HUES48 (cell line): Measurements from ENCODE around the gene UTF1.

ENCODE experiments used
- H3K27ac ChIP-seq: one replicate; pipeline ENCODE4 v1.7.0; 2013; ENCODE audit warnings: low read depth, low read length, inconsistent platforms
- H3K27me3 ChIP-seq: 2 replicates; pipeline ENCODE4 v1.6.1; 2013; ENCODE audit warnings: mild to moderate bottlenecking, low read length; ENCODE audit not compliant: control insufficient read depth, insufficient read depth
- H3K36me3 ChIP-seq: 2 replicates; pipeline ENCODE4 v1.6.1; 2013; ENCODE audit warnings: low read length; ENCODE audit not compliant: control insufficient read depth, insufficient read depth
- H3K4me1 ChIP-seq: 2 replicates; pipeline ENCODE4 v1.6.1; 2013; ENCODE audit warnings: mild to moderate bottlenecking, low read length; ENCODE audit not compliant: control insufficient read depth, insufficient read depth
- H3K4me3 ChIP-seq: 2 replicates; pipeline ENCODE4 v1.5.1; 2013; ENCODE audit warnings: mild to moderate bottlenecking, low read depth, low read length
- H3K9ac ChIP-seq: 2 replicates; pipeline ENCODE4 v1.6.1; 2013; ENCODE audit warnings: mild to moderate bottlenecking, low read depth, low read length, moderate library complexity
- H3K9me3 ChIP-seq: 2 replicates; pipeline ENCODE4 v1.6.1; 2013; ENCODE audit warnings: low read length; ENCODE audit not compliant: control insufficient read depth, insufficient read depth

The UTF1 gene

DNA sequence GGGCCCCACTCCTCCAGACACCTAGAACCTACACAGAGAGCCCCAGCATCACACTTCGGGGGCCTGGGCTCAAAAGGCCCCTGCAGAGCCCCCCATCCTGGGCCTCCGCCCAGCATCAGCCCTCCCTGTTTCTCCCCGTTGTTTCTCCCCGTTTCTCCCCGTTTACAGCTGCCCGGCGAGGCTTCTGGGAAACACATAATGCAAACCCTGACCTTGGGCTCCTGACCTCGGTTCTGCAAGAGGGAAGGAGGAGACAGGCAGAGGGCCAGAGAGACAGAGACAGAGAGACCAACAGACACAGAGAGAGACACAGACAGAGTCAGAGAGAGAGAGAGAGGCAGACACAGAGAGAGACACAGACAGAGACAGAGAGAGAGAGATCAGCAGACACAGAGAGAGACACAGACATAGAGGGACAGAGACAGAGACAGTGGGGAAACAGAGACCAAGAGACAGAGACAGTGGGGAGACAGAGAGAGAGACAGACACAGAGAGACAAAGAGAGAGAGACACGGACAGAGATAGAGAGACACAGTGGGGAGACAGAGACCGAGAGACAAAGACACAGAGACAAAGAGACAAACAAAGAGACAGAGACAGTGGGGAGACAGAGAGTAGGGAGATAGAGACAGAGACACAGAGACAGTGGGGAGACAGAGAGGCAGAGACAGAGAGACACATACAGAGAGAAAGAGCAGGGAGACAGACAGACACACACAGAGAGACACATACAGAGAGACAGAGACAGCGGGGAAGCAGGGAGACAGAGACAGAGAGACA lies 20.1 kb downstream of the UTF1 start:
- Histone ChIP-seq H3K4me1 (peaks cover 6% of the 10 kb centered on the region; the same call in 1 of the 2 replicates), H3K4me3 (no peak overlapping the region), H3K9ac (no peak overlapping the region), H3K36me3 (no peaks in the 10 kb centered on the region), H3K27me3 (peaks cover 4% of the 10 kb centered on the region; the same call in 1 of the 2 replicates), H3K9me3 (no peaks in the 10 kb centered on the region), H3K27ac (no peak overlapping the region)

DNA sequence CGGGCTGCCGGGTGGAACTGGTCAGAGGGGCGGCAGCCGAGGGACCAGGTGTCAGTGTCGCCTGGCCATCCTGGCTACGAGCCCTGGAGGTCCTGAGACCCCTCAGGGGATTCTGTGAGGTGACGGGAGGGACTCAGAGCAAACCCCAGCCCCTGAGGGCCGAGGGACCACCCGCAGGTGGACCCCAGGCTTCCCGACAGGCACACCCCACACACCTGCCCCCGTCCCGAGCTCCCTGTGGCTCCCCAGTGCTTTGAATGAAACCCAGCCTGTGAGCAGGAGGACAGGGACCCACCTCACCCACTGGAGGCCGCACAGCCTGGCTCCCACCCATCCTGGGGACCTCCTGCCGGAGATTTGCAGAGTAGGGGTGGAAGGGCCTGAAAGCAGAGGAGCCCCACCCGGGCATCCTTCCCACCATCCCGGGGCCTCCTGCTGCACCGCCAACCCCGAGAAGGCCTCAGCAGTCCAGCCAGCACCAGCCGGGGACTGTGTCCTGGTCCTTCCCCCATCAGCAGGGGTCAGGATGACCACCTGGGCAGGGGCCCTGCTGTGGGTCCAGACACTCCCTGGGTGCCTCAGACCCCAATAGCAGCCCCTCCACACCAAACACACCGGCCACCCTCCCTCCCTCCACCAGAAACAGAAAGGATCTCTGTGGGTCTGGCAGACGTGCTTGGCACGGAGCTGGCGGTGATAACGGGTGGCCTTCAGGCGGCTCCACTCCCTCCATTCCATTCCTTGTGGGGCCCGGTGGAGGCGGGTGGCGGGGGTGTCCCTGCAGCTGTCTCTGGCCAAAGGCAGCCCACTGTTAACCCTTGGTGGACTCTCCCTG lies 21.6 kb downstream of the UTF1 start:
- H3K27me3 ChIP-seq = peaks cover 4% of the 10 kb centered on the region; the same call in 1 of the 2 replicates

DNA sequence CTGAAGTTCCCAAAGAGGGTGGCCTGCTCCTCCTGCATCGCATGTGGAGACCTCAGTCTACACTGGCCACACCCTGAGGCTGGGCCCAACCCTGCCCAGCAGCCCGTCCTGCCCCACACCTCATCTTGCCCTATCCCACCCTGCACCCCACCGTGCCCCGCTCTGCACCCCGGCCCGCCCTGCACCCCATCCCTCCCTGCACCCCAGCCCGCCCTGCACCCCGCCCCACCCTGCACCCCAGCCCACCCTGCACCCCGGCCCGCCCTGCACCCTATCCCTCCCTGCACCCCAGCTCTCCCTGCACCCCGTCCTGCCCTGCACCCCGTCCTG lies 22.2 kb downstream of the UTF1 start:
- H3K4me3 ChIP-seq = no peak overlapping the region
- peaks cover 4% of the 10 kb centered on the region; the same call in 1 of the 2 replicates for H3K27me3 ChIP-seq
- peaks cover 7% of the 10 kb centered on the region; the same call in 1 of the 2 replicates for H3K4me1 ChIP-seq
- no peak overlapping the region for H3K27ac ChIP-seq
- no peak overlapping the region for H3K9ac ChIP-seq
- no peaks in the 10 kb centered on the region for H3K9me3 ChIP-seq
- no peaks in the 10 kb centered on the region for H3K36me3 ChIP-seq

More for the DNA sequence above, 21.6 kb downstream of the UTF1 start:
- no peaks in the 10 kb centered on the region for H3K36me3 ChIP-seq
- no peak overlapping the region for H3K27ac ChIP-seq
- peaks cover 6% of the 10 kb centered on the region; the same call in 1 of the 2 replicates for H3K4me1 ChIP-seq
- H3K9ac ChIP-seq = no peak overlapping the region
- H3K9me3 ChIP-seq = no peaks in the 10 kb centered on the region
- H3K4me3 ChIP-seq = no peak overlapping the region

DNA sequence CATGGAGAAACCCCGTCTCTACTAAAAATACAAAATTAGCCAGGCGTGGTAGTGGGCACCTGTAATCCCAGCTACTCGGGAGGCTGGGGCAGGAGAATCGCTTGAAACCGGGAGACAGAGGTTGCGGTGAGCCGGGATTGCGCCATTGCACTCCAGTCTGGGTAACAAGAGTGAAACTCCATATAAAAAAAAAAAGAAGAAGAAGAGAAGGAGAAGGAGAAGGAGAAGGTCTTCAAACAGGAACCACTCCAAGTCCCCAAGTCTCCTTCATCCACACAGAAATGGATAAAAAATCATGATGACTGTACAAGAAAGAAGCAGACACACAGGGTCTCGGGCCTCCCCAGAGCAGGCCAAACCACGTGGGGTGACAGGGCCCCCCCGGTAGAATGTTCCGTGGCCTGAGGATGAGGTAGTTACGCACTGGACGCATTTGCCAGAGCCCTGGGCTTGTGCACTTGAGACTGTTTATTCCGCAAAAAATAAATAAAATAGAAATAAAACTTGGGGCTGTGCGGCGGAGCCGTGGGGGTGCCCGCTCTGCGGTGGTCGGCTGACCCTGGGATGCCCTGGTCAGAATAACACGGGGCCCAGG lies 23.4 kb downstream of the UTF1 start:
- peaks cover 4% of the 10 kb centered on the region; the same call in 1 of the 2 replicates for H3K27me3 ChIP-seq
- H3K4me1 ChIP-seq = peaks cover 10% of the 10 kb centered on the region; the same call in 1 of the 2 replicates
- H3K9me3 ChIP-seq = no peaks in the 10 kb centered on the region
- no peak overlapping the region for H3K4me3 ChIP-seq
- no peak overlapping the region for H3K27ac ChIP-seq
- no peaks in the 10 kb centered on the region for H3K36me3 ChIP-seq
- no peak overlapping the region for H3K9ac ChIP-seq

DNA sequence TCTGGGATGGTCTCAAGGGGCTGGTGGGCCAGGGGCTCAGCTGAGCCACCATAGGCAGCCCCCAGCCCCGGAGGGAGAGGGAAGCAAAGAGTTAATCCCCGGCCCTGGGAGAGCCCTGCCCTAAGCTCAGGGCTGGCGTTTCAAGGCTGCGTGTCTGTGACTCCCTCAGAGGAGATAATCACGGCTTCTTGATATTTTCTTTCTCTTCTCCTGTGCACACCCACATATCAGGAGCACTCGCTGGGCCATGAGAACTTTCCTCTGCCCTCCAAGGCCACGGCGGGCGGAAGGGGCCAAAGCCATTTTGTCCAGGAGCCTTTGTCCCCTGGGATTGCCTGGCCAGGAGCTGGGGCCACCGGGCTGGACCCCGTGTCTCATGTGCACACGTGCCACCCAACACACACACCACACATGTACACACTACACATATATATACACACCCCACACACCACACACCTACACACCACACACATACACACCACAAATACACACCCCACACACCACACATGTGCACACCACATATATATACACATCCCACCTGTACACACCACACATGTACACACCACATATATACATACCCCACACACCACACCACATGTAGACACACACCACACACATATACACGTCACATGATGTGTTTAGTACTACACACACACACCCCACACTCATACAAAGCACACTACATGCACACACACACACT lies 24.6 kb downstream of the UTF1 start:
- Histone ChIP-seq H3K27me3 (peaks cover 4% of the 10 kb centered on the region; the same call in 1 of the 2 replicates), H3K4me3 (no peak overlapping the region), H3K9me3 (no peaks in the 10 kb centered on the region), H3K36me3 (no peaks in the 10 kb centered on the region), H3K9ac (no peak overlapping the region), H3K27ac (no peak overlapping the region), H3K4me1 (peaks cover 10% of the 10 kb centered on the region; the same call in 1 of the 2 replicates)

DNA sequence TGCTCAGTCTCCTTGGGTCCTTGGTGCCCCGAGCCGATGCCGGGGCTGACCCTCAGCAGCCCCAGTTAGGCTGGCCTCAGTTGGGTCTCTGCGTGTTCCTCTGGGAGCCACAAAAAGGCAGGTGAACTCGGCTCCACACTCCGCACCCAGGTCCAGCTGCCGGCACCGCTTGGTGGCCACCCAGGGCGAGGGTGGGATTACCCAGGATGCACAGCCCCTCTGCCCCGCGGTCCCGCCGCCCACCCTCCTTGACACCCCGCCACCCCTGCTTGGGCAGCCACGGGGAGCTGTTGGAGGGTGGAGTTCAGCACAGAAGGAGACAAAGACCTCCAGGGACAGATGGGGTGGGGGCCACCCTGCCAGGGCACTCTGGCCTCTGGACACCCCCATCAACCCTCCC lies 25.3 kb downstream of the UTF1 start:
- peaks cover 2% of the 10 kb centered on the region; the same call in 1 of the 2 replicates for H3K27me3 ChIP-seq
- H3K4me1 ChIP-seq = peaks cover 10% of the 10 kb centered on the region; the same call in 1 of the 2 replicates
- H3K36me3 ChIP-seq = no peaks in the 10 kb centered on the region
- H3K27ac ChIP-seq = no peak overlapping the region
- H3K9ac ChIP-seq = no peak overlapping the region
- H3K4me3 ChIP-seq = no peak overlapping the region
- no peaks in the 10 kb centered on the region for H3K9me3 ChIP-seq

DNA sequence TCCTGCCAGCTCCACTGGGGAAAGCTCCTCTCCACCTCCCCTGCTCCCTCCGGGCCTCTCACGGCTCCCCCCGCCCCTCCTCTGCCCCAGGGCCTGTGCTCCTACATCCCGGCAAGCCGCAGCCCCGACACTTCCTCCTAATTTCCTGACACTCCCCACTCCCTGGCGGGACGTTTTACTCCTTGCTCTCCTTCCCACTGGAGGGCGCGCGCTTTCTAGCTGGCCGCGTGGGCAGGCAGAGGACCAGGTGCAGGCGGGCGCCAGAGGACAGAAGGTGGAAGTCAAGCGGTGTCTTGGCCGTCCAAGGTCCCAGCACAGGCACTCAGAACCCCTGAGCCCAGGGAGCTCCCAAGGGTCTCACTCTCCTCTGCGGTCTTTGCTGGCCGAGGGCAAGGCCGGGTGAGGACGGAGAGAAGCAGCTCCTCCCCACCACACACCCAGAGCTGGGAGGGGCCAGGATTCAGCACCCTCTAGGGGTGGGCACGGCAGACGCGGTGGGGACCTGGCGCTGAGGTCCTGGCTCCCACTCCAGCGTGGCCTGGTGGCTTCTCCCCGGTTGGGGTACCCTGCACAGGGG lies 27.6 kb downstream of the UTF1 start:
- H3K9ac ChIP-seq = no peak overlapping the region

DNA sequence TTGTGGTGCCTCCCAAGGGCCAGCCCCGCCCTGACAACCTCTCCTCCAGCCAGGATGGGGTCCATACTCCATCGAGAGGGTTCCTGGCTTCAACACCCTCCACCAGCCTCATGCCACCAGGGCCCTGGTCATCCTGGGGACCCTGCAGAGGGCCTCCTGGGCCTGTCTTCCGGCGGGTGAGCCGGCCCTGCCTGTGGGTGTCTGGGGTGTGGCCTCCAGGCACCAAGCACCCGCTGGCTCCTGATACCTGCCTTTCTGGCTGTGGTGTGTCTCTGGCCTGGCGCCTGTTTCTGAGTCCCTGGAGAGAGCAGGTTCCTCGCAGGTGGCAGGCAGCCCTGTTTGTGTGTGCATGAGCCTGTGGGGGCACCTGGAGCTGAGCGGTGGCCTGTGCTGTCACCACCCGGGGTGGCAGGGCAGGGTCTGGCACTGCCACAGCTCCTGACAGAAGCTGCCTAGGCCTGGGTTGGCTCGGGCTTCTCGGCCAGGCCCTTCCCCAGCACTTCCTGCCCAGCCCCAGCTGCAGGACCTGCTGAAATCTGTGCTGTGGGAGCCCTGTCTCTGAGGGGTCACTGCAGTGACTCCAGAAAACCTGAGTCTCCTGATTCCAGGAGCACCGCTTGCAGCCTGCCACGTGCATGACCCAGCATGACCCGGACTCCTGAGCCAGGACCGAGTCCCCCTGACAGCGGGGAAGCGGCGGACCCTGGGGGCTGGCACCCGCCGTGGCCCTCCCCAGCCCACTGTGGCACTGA lies 28.2 kb downstream of the UTF1 start:
- Histone ChIP-seq H3K9me3 (no peaks in the 10 kb centered on the region), H3K27me3 (peaks cover 12% of the 10 kb centered on the region), H3K4me3 (peak overlapping the region; percentile 52; the same call in 1 of the 2 replicates), H3K27ac (no peak overlapping the region), H3K9ac (no peak overlapping the region), H3K36me3 (no peaks in the 10 kb centered on the region), H3K4me1 (peaks cover 18% of the 10 kb centered on the region; the same call in 1 of the 2 replicates)

More for the DNA sequence above, 27.6 kb downstream of the UTF1 start:
- H3K36me3 ChIP-seq = no peaks in the 10 kb centered on the region
- H3K4me1 ChIP-seq = peaks cover 17% of the 10 kb centered on the region; the same call in 1 of the 2 replicates
- peak overlapping the region; percentile 52 for H3K4me3 ChIP-seq
- H3K27ac ChIP-seq = no peak overlapping the region
- H3K9me3 ChIP-seq = no peaks in the 10 kb centered on the region
- peaks cover 6% of the 10 kb centered on the region for H3K27me3 ChIP-seq

DNA sequence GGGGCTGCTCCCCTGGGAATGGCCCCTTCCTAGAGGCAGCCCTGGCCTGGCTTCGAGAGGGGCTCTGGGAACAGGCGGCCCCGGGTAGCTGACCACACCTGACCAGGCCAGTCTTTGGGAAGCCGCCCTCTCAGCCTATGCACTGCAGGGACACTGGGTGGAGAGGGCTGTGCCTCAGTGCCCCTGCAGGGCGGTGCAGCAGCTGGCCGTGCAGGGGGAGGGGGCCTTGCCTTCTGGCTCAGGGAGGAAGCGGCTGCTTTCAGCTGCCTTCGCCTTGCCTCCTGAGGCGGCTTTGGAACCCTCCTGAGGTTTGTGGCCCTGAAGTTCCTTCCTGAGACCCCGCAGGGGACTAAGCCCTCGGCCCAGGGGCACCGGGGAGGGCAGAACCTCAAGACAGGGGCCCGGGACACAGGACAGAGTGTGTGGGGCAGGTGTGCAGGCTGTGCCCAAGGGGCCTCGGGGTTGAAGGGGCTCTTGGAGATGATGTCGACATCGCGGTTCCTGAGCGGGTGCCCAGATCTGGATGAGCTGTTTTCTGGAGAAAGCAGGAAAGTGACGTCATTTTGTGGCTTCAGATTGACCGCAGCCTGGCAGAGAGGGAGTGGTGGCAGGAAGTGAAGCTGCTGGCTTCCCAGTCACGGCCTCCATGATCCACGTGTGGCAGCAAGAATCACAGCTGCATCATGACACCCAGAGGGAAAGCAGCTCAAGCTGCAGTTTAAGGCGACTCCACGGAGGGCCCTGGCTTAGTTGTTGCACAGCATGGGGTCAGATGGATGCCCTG lies 29.0 kb downstream of the UTF1 start:
- H3K9me3 ChIP-seq = no peaks in the 10 kb centered on the region
- no peak overlapping the region for H3K9ac ChIP-seq
- H3K27ac ChIP-seq = no peak overlapping the region
- peaks cover 18% of the 10 kb centered on the region; the same call in 1 of the 2 replicates for H3K4me1 ChIP-seq
- peaks cover 17% of the 10 kb centered on the region for H3K27me3 ChIP-seq
- no peak overlapping the region for H3K4me3 ChIP-seq
- H3K36me3 ChIP-seq = no peaks in the 10 kb centered on the region
